Lower leg skin (tissue), 3 donors: ENCODE results near the gene FAM193A.

Source experiments
- CTCF ChIP-seq, 3 donors: fragments of 450-650 bp; IDR thresholded peaks; one replicate each; pipeline ENCODE4 v1.5.1; 2016; ENCODE audit warnings: antibody characterized with exemption in 3 of 3, mild to moderate bottlenecking in 3 of 3, moderate library complexity in 2 of 3
- POLR2A ChIP-seq, 2 donors: fragments of 450-650 bp; IDR thresholded peaks; one replicate each; pipeline ENCODE4 v1.6.1; 2016 to 2017; ENCODE audit warnings: antibody characterized with exemption in 2 of 2, mild to moderate bottlenecking in 1 of 2, moderate library complexity in 1 of 2

GRCh38 chr4:2725380-2725779, 188.9 kb downstream of the FAM193A start:
- TF ChIP-seq CTCF (IDR thresholded peaks at IDR 0.05) (no peak), POLR2A (IDR thresholded peaks at IDR 0.05) (no peak)
